ENCODE data around the gene SHROOM3. TPM values are rescaled to one million over a fixed set of nuclear protein-coding genes. Genes with fewer than 3 reads are reported as not detected.
A peak's percentile ranks its signal among the peaks of the same experiment; 100 is the strongest.

The SHROOM3 gene
- total RNA-seq, 2 donors from 2014 or later = 6.0 to 10.0 TPM

- intact Hi-C loops (cut with DNase I) = no loop called here
- DNase-seq = no peak
- no peak for ATAC-seq
Measured at GRCh38 chr4:76550966-76551780, 116.1 kb downstream of the SHROOM3 start.

GRCh38 chr4:76554630-76555029 is 119.6 kb downstream of the SHROOM3 start:
- no peak for ATAC-seq
- no peak for DNase-seq
- intact Hi-C loops (cut with DNase I) = no loop called here

GRCh38 chr4:76556452-76556851 is 121.4 kb downstream of the SHROOM3 start:
- no peak for ATAC-seq
- intact Hi-C loops (cut with DNase I) = no loop called here
- DNase-seq = no peak

- DNase-seq (no peak), ATAC-seq (no peak)
- intact Hi-C loops (cut with DNase I) = no loop called here
Measured at GRCh38 chr4:76558396-76559235, 123.6 kb downstream of the SHROOM3 start.

GRCh38 chr4:76559236-76560071 is 124.4 kb downstream of the SHROOM3 start:
- intact Hi-C loops (cut with DNase I) = no loop called here
- DNase-seq (no peak), ATAC-seq (no peak)

- ATAC-seq (peak; percentile 69 to 79), DNase-seq (no peak)
- intact Hi-C loops (cut with DNase I) = no loop called here
Measured at GRCh38 chr4:76562161-76562560, 127.1 kb downstream of the SHROOM3 start.

GRCh38 chr4:76562836-76563453 is 127.9 kb downstream of the SHROOM3 start:
- intact Hi-C loops (cut with DNase I) = no loop called here
- ATAC-seq (peak in 1 of 2 donors; percentile 44), DNase-seq (no peak)

GRCh38 chr4:76563454-76564122 is 128.6 kb downstream of the SHROOM3 start:
- DNase-seq = no peak
- intact Hi-C loops (cut with DNase I) = no loop called here
- ATAC-seq = no peak

GRCh38 chr4:76564123-76564915 is 129.3 kb downstream of the SHROOM3 start:
- no peak for DNase-seq
- intact Hi-C loops (cut with DNase I) = no loop called here
- ATAC-seq = no peak

- ATAC-seq = no peak
- intact Hi-C loops (cut with DNase I) = no loop called here
- DNase-seq = no peak
Measured at GRCh38 chr4:76568262-76568661, 133.2 kb downstream of the SHROOM3 start.

GRCh38 chr4:76569225-76569624 is 134.2 kb downstream of the SHROOM3 start:
- DNase-seq = no peak
- intact Hi-C loops (cut with DNase I) = no loop called here
- ATAC-seq = no peak

GRCh38 chr4:76569706-76570105 is 134.7 kb downstream of the SHROOM3 start:
- ATAC-seq = no peak
- intact Hi-C loops (cut with DNase I) = no loop called here
- no peak for DNase-seq

GRCh38 chr4:76570141-76570973 is 135.3 kb downstream of the SHROOM3 start:
- ATAC-seq (peak in 1 of 2 donors; percentile 26), DNase-seq (no peak)
- intact Hi-C loops (cut with DNase I) = no loop called here

- intact Hi-C loops (cut with DNase I) = no loop called here
- DNase-seq = no peak
- no peak for ATAC-seq
Measured at GRCh38 chr4:76571274-76571673, 136.2 kb downstream of the SHROOM3 start.

GRCh38 chr4:76572224-76572623 is 137.2 kb downstream of the SHROOM3 start:
- no peak for DNase-seq
- no peak for ATAC-seq
- intact Hi-C loops (cut with DNase I) = no loop called here

GRCh38 chr4:76576824-76577223 is 141.8 kb downstream of the SHROOM3 start:
- intact Hi-C loops (cut with DNase I) = no loop called here
- DNase-seq (no peak), ATAC-seq (no peak)

GRCh38 chr4:76578002-76578560 is 143.1 kb downstream of the SHROOM3 start:
- DNase-seq (no peak), ATAC-seq (no peak)
- intact Hi-C loops (cut with DNase I) = no loop called here
